Frontal cortex (tissue), 4 donors: Measurements from ENCODE around the gene AXIN1. TPM values are rescaled to one million over a fixed set of nuclear protein-coding genes. Genes with fewer than 3 reads are reported as not detected.
"Not testable (repeated sequence)": the region's sequence is repeated elsewhere in the genome, so short reads cannot be mapped to it uniquely, and the experiment has no call there.

ENCODE experiments used
- DNase-seq, 2 donors: peaks; one replicate each; pipeline ENCODE4 v3.0.0; 2012; ENCODE audit warnings: low spot score in 2 of 2
- FAIRE-seq: peaks from 2 replicates; lab custom pipeline; 2012; peaks lifted over from hg19 to GRCh38; lab: Jason Lieb, UNC
- total RNA-seq: library from RNA; depleted of rRNA; stranded (reverse); fragments of >200 nt; gene quantifications from one replicate; pipeline ENCODE4 v1.2.3, GENCODE V29; 2014
- donor health status: control.
- donor health status: control.
- donor health status: control.

AXIN1 gene
- total RNA-seq, 1 donor from 2014 or later, result 24.5 TPM

GRCh38 chr16:340370-341091, 12.0 kb downstream of the AXIN1 start:
- no peak for DNase-seq
- no peak for FAIRE-seq

- DNase-seq (no peak), FAIRE-seq (no peak)
Observed at GRCh38 chr16:339680-340079, 12.8 kb downstream of the AXIN1 start.

DNA sequence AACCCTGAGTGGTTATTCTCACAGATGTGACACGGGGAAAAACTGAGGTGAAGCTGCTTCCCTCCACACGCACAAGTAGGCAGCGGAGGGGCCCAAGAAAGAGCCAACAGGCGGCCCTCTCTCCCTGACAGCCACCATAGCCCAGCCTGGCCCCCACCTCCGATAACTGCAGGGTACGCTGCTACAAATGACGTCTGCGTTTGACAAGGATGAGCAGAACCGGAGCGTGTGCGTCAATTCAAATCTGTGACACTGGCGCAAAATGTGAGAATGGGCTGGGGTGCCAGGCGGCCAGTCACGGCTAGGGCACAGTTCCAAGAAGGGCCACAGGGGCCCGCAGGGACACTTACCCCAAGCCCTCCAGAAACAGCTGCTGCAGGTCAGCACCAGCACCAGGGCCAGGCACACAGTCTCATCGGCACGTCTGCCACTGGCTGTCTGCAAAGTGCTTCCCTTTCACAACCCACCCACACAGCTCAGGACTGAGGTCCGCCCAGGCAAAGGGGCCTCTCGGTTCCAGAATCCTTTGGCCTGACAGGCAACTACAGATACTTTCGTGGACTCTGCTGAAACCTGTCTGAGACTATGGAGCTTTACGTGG, 14.4 kb downstream of the AXIN1 start:
- FAIRE-seq (no peak), DNase-seq (no peak)

DNA sequence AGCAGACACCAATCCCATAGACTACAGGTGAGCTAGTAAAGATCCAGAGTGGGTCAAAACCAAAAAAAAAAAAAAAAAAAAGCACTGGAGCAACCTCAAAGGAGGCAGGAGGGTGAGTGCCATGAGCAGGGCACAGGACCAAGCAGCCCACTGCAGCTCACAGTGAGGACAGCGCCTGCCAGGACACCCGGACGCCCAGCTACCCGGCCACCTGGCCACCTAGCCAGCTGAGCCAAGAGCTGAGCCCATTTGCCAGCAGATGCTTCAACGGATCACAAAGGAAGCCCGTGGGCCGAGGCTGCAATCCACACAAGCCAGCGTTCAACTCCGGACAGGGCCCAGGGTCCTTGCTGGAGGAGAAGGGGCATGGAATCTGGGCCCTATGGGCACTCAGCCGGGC, 15.1 kb downstream of the AXIN1 start:
- DNase-seq, result no peak
- FAIRE-seq, result no peak

- FAIRE-seq, result no peak
- DNase-seq, result no peak
Observed at GRCh38 chr16:336269-336668, 16.3 kb downstream of the AXIN1 start.

GRCh38 chr16:334861-335632, 17.5 kb downstream of the AXIN1 start:
- not testable (repeated sequence) for DNase-seq, FAIRE-seq

DNA sequence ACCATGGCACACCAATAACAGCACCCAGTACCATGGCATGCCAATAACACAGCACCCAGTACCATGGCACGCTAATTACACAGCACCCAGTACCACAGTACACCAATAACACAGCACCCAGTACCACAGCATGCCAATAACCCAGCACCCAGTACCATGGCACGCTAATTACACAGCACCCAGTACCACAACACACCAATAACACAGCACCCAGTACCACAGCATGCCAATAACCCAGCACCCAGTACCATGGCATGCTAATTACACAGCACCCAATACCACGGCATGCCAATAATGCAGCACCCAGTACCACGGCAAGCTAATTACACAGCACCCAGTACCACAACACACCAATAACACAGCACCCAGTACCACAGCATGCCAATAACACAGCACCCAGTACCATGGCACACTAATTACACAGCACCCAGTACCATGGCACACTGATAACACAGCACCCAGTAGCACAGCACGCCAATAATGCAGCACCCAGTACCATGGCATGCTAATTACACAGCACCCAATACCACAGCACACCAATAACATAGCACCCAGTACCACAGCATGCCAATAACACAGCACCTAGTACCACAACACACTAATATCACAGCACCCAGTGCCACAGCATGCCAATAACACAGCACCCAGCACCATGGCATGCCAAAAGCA, 18.2 kb downstream of the AXIN1 start:
- DNase-seq, FAIRE-seq: not testable (repeated sequence)

- FAIRE-seq, result no peak
- no peak for DNase-seq
Observed at GRCh38 chr16:333406-334094, 19.0 kb downstream of the AXIN1 start.

GRCh38 chr16:331181-331814, 21.2 kb downstream of the AXIN1 start:
- FAIRE-seq, result not testable (repeated sequence)

DNA sequence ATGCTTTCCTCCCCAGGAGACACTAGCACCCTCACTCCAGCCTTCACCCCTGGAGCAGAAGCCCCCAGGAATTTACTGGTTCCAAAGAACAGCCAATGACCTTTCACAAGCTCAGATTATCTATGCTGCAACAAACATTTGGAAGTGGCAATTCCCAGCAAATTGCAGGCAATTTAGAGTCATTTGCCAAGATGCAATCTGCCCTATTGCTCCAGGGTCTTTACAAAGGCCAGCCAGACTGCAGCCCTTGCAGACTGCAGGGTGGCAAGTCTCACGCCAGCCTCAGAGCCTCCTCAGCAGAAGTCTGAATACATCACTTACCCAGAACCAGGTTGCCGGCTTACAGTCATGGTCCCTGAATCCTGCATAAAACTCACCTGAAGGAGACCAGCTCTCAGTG, 21.8 kb downstream of the AXIN1 start:
- no peak for FAIRE-seq
- DNase-seq, result no peak

More at GRCh38 chr16:331181-331814, 21.2 kb downstream of the AXIN1 start:
- DNase-seq, result not testable (repeated sequence)

DNA sequence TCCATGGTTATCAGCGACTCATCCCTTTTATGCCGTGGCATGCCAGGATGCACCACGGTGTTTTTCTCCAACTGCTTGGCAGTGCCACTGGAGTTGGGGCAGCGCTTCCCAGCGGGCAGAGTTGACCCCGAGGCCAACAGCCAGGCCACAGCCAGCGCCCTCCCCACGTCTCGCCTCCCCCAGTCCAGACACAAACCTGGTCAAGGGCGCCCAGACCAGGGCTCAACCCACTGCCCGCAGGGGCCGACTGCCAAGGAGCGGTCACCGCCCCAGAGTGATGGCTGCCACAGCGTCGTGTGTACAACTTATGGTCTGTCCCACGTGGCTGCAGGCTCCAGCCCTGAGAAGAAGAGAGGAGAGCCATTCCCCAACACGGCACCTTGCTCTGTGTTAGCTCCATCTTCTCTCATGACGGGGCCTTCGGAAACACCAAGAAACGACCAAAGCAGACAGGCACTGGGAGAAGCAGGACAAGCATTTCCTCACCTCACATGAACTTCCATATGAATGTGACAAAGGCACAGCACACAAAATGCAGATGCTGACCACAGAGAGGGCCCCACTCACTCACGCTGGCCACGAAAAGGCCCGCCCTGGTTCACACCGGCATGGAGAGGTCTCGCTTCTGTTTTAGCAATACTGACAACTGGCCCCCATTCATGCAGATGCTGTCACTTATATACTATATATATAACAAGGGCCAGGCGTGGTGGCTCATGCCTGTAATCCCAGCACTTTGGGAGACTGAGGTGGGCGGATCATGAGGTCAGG, 27.0 kb downstream of the AXIN1 start:
- FAIRE-seq (no peak), DNase-seq (no peak)

DNA sequence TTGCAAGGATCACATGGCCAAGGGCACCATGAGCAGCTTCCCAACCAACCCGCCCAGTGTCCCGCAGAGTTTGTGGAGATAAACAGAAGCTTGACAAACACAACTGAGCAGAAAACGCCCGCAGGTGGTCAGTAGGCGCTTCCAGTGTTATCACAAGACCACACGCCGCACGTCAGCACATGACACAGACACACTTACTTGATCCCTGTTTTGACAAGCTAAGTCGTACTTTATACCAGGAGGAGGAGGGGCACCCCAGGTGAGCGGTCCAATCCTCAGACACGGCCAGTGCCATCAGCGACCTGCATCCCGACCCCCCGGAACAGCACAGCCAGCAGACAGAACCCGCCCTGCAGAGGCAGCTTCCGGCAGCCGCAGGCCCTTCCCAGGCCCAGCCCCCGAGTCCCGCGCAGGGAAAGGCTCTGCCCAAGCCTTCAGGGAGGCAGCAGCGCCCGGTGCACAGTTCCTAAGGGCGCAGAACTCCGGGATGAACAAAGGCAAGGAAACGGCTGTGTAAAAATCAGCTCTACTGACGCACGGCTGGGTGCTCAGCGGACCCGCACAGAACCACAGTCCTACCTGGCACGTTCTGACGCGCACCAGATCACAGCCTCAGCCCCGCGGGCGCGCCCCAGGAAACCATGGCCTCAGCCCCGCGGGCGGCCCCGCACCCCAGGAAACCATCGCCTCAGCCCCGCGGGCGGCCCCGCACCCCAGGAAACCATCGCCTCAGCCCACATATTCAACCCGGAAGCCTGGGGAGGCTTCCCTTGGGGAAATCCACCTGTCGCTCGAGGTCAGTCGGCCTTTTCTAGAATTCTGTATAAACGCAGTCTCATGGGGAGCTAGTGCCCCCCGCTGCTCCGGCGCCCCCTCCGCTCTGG, 27.8 kb downstream of the AXIN1 start:
- DNase-seq (no peak), FAIRE-seq (no peak)

GRCh38 chr16:324201-324450, 28.4 kb downstream of the AXIN1 start:
- FAIRE-seq, result no peak
- DNase-seq, result no peak

DNA sequence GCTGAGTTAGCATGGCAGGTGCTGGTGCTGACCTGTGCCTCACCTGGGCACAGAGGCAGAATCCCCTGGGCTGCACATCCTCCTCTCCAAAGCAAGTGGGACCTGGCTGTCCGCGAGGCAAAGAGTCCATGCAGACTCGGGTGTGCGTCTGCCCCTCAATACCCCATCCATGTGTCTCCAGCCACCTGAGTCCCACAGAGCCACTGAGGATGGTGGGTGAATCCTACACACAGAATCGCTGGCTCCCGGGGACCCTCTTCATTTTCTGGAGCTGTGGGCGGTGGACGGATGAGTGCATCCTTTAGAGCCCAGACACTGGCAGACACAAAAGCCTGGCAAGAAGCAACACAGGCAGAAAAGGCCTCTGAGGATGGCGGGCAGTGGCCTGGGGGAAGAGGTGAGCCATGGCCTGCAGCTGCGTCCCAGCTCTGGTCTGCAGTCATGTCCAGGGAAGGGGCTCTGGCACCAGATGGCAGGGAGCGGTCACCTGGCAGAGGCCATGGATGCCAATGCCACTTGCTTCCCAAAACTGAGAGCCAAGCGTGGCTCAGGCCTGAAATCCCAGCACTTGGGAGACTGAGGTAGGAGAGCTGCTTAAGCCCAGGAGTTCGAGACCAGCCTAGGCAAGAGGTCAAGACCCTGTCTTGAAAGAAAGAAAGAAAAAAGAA, 29.9 kb downstream of the AXIN1 start:
- FAIRE-seq (no peak), DNase-seq (no peak)

DNA sequence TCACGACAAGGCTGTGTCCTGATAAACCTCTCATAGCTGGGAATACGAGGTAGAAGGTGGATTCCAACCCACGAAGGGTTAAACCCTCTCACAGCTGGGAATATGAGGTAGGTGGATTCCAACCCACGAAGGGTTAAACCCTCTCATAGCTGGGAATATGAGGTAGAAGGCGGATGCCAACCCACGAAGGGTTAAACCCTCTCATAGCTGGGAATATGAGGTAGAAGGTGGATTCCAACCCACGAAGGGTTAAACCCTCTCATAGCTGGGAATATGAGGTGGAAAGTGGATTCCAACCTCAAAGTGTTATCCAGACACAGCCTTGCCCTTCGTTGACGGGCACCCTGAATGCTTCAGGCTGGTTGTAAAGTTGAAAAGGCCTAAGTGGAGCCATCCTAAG, 31.0 kb downstream of the AXIN1 start:
- DNase-seq (no peak), FAIRE-seq (no peak)

DNA sequence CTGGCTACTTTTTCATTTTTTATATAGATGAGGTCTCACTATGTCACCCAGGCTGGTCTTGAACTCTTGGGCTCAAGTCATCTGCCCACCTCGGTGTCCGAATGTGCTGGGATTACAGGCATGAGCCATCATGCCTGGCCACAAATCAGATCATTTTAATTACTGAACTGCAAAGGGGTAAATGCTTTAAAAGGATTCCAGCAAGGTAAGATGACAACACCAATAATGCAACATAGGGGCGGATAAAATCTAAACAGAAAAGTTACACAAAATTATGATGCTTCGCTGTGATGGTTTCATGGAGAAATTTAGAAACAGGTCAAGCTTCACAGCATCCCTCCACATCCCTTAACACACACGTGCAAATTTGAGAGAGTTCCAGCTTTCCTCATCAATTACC, 32.3 kb downstream of the AXIN1 start:
- FAIRE-seq (no peak), DNase-seq (no peak)

- no peak for FAIRE-seq
Observed at GRCh38 chr16:318628-319027, 33.9 kb downstream of the AXIN1 start.

More at GRCh38 chr16:318628-319027, 33.9 kb downstream of the AXIN1 start:
- DNase-seq, result no peak
